Measurements from ENCODE around the gene COL6A5.

- TF ChIP-seq, protein P1, sequence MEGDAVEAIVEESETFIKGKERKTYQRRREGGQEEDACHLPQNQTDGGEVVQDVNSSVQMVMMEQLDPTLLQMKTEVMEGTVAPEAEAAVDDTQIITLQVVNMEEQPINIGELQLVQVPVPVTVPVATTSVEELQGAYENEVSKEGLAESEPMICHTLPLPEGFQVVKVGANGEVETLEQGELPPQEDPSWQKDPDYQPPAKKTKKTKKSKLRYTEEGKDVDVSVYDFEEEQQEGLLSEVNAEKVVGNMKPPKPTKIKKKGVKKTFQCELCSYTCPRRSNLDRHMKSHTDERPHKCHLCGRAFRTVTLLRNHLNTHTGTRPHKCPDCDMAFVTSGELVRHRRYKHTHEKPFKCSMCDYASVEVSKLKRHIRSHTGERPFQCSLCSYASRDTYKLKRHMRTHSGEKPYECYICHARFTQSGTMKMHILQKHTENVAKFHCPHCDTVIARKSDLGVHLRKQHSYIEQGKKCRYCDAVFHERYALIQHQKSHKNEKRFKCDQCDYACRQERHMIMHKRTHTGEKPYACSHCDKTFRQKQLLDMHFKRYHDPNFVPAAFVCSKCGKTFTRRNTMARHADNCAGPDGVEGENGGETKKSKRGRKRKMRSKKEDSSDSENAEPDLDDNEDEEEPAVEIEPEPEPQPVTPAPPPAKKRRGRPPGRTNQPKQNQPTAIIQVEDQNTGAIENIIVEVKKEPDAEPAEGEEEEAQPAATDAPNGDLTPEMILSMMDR (IDR thresholded peaks at IDR 0.05), result no peak
- no peak for TF ChIP-seq POLR2A (IDR thresholded peaks at IDR 0.05; ENCODE audit: low read depth)
These were observed 117.7 kb downstream of the COL6A5 start for GRCh38 chr3:130463221-130463620.

All from esophagus muscularis mucosa (tissue), 3 donors.